ENCODE data around the gene TOMM7. TPM values are rescaled to one million over a fixed set of nuclear protein-coding genes. Genes with fewer than 3 reads are reported as not detected.

Gene TOMM7
- total and polyA plus RNA-seq, 9 of the 15 experiments (the other 6 are each of a cell fraction or from before 2014, with no cell fraction given): 283 to 1,717 (median 638) TPM

GRCh38 chr7:22822486-22823141, at the start of gene TOMM7 (continued):
- TF ChIP-seq POLR2B (IDR thresholded peaks at IDR 0.05; ENCODE audit: low read depth, partially characterized antibody) (peak; percentile 81), CTCF (IDR thresholded peaks at IDR 0.05 in 2 of 3, conservative IDR thresholded peaks at IDR 0.05 in 1 of 3; ENCODE audit: insufficient read depth in 2 of 3, low read depth in 1 of 3, low read length in 3 of 3) (peak; percentile 21 to 32 (median 32); a peak in 3 of 6 replicates), SREBF2 (CRISPR knock-in tag; IDR thresholded peaks at IDR 0.05) (no peak), ATF1 (CRISPR knock-in tag; IDR thresholded peaks at IDR 0.05) (no peak), ATF1 (tag; IDR thresholded peaks at IDR 0.05) (peak; percentile 62), HCFC1 (IDR thresholded peaks at IDR 0.05; ENCODE audit: low read depth, low read length) (peak; percentile 68), CBFA2T3 (IDR thresholded peaks at IDR 0.05) (no peak), STAT5B (CRISPR knock-in tag; IDR thresholded peaks at IDR 0.05) (no peak), TFE3 (CRISPR knock-in tag; IDR thresholded peaks at IDR 0.05) (no peak), MCM2 (IDR thresholded peaks at IDR 0.05; ENCODE audit: low read depth) (no peak), U2AF1 (optimal IDR thresholded peaks at IDR 0.05; ENCODE audit: low read depth, low read length) (no peak), HDAC3 (IDR thresholded peaks at IDR 0.05; ENCODE audit: borderline replicate concordance, partially characterized antibody) (no peak), NR2C1 (IDR thresholded peaks at IDR 0.05) (peak; percentile 88), NR2C1 (tag; IDR thresholded peaks at IDR 0.05) (peak; percentile 91), POLR2G (IDR thresholded peaks at IDR 0.05; ENCODE audit: low read depth, low read length) (peak; percentile 77), DLX4 (CRISPR knock-in tag; IDR thresholded peaks at IDR 0.05) (no peak), PHF8 (IDR thresholded peaks at IDR 0.05; ENCODE audit: borderline replicate concordance, low read length) (peak; percentile 76), CCAR2 (IDR thresholded peaks at IDR 0.05; ENCODE audit: low read depth, low read length) (no peak), TEAD1 (CRISPR knock-in tag; IDR thresholded peaks at IDR 0.05) (peak in 1 of 2 experiments; percentile 39; a peak in 1 of 4 replicates), HMGXB4 (CRISPR knock-in tag; IDR thresholded peaks at IDR 0.05) (no peak), PYGO2 (tag; IDR thresholded peaks at IDR 0.05) (no peak), THRA (IDR thresholded peaks at IDR 0.05) (no peak), RBM34 (IDR thresholded peaks at IDR 0.05; ENCODE audit: borderline replicate concordance, insufficient read depth, low read length) (no peak)

Measured in K562 (cell line).